ENCODE measurements around the gene SPACA9.

GRCh38 chr9:132877458-132877823, 1.3 kb upstream of the SPACA9 start:
- no peak for TF ChIP-seq CTCF (conservative IDR thresholded peaks at IDR 0.05; ENCODE audit: low read depth, low read length)
- no peak for TF ChIP-seq EZH2 (IDR thresholded peaks at IDR 0.05; ENCODE audit: borderline replicate concordance, low read depth, low read length, poor library complexity, severe bottlenecking)

All from A673 (cell line).